Measurements from ENCODE around the gene MRPL39.

MRPL39 gene

GRCh38 chr21:25551569-25551968 is 55.7 kb downstream of the MRPL39 start:
- Mint-ChIP-seq H3K27ac (no peak overlapping the region), H3K9me3 (ENCODE audit: low read depth) (no peaks in the 10 kb centered on the region), H3K4me1 (ENCODE audit: low read depth) (peaks cover 19% of the 10 kb centered on the region), H3K27me3 (no peaks in the 10 kb centered on the region), H3K36me3 (peaks cover 2% of the 10 kb centered on the region), H3K4me3 (no peak overlapping the region)

- Mint-ChIP-seq H3K36me3 (peaks cover 3% of the 10 kb centered on the region), H3K27me3 (no peaks in the 10 kb centered on the region), H3K4me3 (no peak overlapping the region), H3K27ac (no peak overlapping the region), H3K9me3 (ENCODE audit: low read depth) (no peaks in the 10 kb centered on the region), H3K4me1 (ENCODE audit: low read depth) (peaks cover 8% of the 10 kb centered on the region)
Measured at GRCh38 chr21:25550352-25551120, 56.7 kb downstream of the MRPL39 start.

- Mint-ChIP-seq H3K4me3 (no peak overlapping the region), H3K9me3 (ENCODE audit: low read depth) (peaks cover 13% of the 10 kb centered on the region), H3K27ac (no peak overlapping the region), H3K36me3 (peaks cover 17% of the 10 kb centered on the region), H3K27me3 (no peaks in the 10 kb centered on the region), H3K4me1 (ENCODE audit: low read depth) (peaks cover 2% of the 10 kb centered on the region)
Measured at GRCh38 chr21:25541042-25541441, 66.2 kb downstream of the MRPL39 start.

GRCh38 chr21:25539606-25540005 is 67.7 kb downstream of the MRPL39 start:
- Mint-ChIP-seq H3K4me1 (ENCODE audit: low read depth) (peaks cover 2% of the 10 kb centered on the region), H3K27ac (no peak overlapping the region), H3K36me3 (peaks cover 14% of the 10 kb centered on the region), H3K4me3 (no peak overlapping the region), H3K27me3 (no peaks in the 10 kb centered on the region), H3K9me3 (ENCODE audit: low read depth) (peaks cover 13% of the 10 kb centered on the region)

GRCh38 chr21:25537174-25537573 is 70.1 kb downstream of the MRPL39 start:
- no peaks in the 10 kb centered on the region for H3K27me3 Mint-ChIP-seq
- no peak overlapping the region for H3K27ac Mint-ChIP-seq

GRCh38 chr21:25536752-25537151 is 70.5 kb downstream of the MRPL39 start:
- Mint-ChIP-seq H3K27ac (no peak overlapping the region), H3K36me3 (peaks cover 14% of the 10 kb centered on the region), H3K27me3 (no peaks in the 10 kb centered on the region), H3K4me3 (no peak overlapping the region), H3K9me3 (ENCODE audit: low read depth) (peaks cover 13% of the 10 kb centered on the region), H3K4me1 (ENCODE audit: low read depth) (peaks cover 2% of the 10 kb centered on the region)

More at GRCh38 chr21:25537174-25537573, 70.1 kb downstream of the MRPL39 start:
- Mint-ChIP-seq H3K36me3 (peaks cover 14% of the 10 kb centered on the region), H3K4me3 (no peak overlapping the region), H3K4me1 (ENCODE audit: low read depth) (peaks cover 2% of the 10 kb centered on the region), H3K9me3 (ENCODE audit: low read depth) (peaks cover 13% of the 10 kb centered on the region)

GRCh38 chr21:25535849-25536248 is 71.4 kb downstream of the MRPL39 start:
- H3K27ac Mint-ChIP-seq = no peak overlapping the region
- no peaks in the 10 kb centered on the region for H3K27me3 Mint-ChIP-seq
- peaks cover 19% of the 10 kb centered on the region for H3K9me3 Mint-ChIP-seq (ENCODE audit: low read depth)
- no peak overlapping the region for H3K4me3 Mint-ChIP-seq
- H3K36me3 Mint-ChIP-seq = peaks cover 14% of the 10 kb centered on the region
- peaks cover 2% of the 10 kb centered on the region for H3K4me1 Mint-ChIP-seq (ENCODE audit: low read depth)
